Left kidney (tissue), 2 donors: Measurements from ENCODE around the gene AKAP13. TPM values are rescaled to one million over a fixed set of nuclear protein-coding genes. Genes with fewer than 3 reads are reported as not detected.

Source experiments
- DNase-seq: peaks from one replicate; pipeline ENCODE4 v3.0.0-alpha.2; 2013
- polyA plus RNA-seq: library from polyadenylated mRNA; unstranded; fragments of 120-200 nt; gene quantifications from one replicate; pipeline ENCODE4 v1.2.1, GENCODE V29; 2013; ENCODE audit not compliant: insufficient read length

AKAP13 gene
- polyA plus RNA-seq, 1 donor, result 101 TPM

GRCh38 chr15:85730001-85730820, 349.8 kb downstream of the AKAP13 start:
- peak; percentile 59 for DNase-seq

- no peak for DNase-seq
Measured at GRCh38 chr15:85733416-85733815, 353.0 kb downstream of the AKAP13 start.

GRCh38 chr15:85737061-85737460, 356.7 kb downstream of the AKAP13 start:
- no peak for DNase-seq

GRCh38 chr15:85741021-85741421, 360.6 kb downstream of the AKAP13 start:
- no peak for DNase-seq

GRCh38 chr15:85741662-85742061, 361.3 kb downstream of the AKAP13 start:
- DNase-seq, result no peak

DNA sequence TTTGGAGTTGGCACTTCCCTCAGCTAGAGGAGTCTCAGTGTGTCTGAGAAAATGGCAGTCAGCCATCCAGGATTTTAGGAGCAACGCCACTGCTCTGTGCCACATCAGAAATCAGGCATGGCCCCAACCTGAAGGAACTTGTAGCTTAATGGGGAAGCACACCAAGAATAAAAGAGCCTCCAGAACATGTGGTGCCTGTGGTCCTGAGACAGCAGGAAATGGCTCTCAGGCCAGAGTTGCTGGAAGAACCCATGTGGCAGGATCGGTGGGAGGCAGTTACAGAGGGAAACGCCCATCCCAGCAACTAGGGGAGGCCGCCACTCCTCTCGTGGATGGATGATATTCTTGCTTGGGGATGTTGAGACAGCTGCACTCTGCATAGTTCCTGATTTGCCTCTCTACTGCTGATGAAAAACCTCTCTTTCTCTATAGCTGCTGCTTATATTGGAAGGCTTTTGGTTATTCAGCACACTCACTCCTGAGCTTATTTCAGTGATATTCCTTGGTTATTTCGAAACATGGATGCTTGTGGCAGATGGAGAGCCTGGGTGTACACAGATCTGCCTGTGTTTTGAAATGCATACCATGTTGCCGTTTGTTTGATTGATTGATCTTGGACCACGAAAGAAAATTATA, 361.9 kb downstream of the AKAP13 start:
- DNase-seq, result no peak

- DNase-seq, result no peak
Measured at GRCh38 chr15:85743392-85744055, 363.1 kb downstream of the AKAP13 start.

- DNase-seq, result no peak
Measured at GRCh38 chr15:85744579-85744978, 364.2 kb downstream of the AKAP13 start.

GRCh38 chr15:85745023-85745422, 364.6 kb downstream of the AKAP13 start:
- no peak for DNase-seq

- no peak for DNase-seq
Measured at GRCh38 chr15:85745525-85746150, 365.2 kb downstream of the AKAP13 start.

DNA sequence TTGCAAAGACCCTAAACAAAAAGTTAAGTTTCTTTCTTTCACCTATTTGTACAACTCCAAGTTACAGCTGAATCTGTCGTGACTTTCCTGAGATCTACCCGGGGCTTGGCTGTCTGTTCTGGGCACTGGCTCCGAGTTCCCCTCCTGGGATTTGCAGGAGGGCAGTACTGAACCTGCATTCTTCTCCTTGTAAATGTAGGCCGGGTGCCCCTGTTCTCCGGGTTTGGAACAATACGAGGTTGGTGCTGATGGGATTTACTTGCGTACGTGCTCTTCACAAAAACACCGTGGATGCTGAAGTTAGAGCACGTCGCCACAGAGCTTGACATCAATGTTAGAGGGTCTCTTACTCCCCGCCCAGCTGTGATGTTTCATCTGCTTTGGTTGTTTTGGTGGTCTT, 366.2 kb downstream of the AKAP13 start:
- no peak for DNase-seq

GRCh38 chr15:85748176-85748575, 367.8 kb downstream of the AKAP13 start:
- DNase-seq, result no peak

DNA sequence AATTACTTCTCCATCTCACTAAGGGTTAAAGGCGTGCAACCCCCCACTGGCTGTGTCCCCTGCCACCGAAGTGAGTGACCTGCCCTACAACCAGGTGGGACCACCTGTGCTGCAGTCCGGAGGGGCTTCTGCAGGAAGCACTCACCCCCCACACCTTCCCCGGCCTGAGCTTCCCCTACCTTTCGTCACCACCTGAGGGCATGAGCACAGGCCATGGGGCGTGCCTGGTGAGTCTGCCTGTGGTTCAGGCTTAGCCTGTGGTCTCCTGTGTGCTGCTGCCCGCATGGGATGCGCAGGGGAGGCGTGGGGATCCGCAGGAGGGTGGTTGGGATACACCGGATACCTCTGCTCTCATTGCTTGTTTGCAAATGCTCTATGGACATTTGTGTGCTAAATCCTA, 368.3 kb downstream of the AKAP13 start:
- DNase-seq, result no peak

DNA sequence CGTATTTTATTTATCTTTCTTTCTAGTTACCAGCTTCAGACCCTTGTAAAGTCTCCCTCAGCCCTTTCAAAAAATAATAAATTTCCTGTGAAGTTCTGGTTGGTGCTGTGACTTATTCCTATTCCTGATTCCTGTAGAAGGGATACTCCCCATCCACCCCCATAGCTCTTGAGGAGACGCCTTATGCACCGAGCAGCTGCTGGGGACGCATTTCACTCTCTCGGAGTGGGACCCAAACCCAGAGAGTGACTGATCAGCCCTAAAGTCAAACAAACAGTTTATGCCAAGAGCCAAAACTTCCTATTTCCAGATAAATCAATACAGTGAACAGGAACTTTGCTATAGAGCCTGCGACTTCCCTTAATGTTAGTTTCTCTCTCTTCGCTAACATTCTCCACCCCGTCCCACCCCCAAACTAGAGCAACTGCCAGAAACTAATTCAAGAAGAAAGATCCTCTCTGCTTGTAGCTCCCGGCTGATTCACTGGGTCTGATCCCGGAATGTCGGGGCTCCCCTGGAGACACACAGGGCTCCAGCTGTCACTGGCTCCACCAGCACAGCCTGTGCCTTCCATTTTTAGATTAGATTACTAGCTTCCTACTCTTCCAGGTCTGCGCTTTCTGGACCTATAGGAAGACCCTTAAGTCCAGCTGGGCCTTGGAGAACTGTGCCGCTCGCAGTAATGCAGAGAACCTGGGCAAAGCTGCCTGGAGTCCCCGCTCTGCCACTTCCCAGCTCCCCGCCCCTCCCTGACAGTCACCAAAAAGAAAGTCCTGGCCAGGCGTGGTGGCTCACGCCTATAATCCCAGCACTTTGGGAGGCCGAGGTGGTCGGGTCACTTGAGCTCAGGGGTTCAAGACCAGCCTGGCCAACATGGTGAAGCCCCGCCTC, 369.1 kb downstream of the AKAP13 start:
- no peak for DNase-seq

GRCh38 chr15:85750319-85751290, 370.2 kb downstream of the AKAP13 start:
- DNase-seq, result no peak

GRCh38 chr15:85751291-85752123, 371.1 kb downstream of the AKAP13 start:
- no peak for DNase-seq

DNA sequence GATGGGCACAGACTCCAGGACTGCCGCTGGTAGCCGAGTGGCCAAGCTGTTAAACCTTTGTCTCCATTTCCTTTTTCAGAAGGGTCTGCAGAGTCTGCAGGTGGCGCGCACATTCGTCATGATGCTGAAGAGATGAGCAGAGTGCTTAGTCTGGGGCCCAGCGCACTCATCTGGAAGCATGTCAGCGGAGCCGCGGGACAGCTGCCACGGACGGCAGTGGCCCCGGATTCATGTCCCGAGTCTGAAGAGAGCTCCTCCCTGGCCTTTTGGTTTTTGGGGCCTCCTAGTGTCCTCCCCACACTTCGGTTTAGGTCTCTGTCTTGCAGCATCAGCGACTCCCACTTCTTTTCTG, 371.7 kb downstream of the AKAP13 start:
- no peak for DNase-seq

- no peak for DNase-seq
Measured at GRCh38 chr15:85752491-85752961, 372.1 kb downstream of the AKAP13 start.

DNA sequence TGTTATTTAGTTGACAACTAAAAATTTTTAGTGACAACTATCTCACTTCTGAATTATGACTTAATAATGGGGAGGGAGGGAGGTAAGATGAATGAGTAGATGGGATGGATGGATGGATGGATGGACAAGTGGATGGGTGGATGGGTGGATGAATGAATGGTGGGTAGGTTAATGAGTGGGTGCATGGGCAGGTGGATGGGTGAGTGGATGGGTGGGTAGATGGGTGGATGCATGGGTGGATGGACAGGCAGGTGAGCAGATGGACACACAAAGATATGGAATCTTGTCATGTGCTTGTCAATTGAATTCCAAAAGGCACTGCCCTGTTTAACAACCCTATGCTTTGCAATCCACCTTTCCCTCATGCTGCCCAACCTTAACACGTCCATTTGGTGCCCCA, 372.9 kb downstream of the AKAP13 start:
- DNase-seq, result no peak
